Muscle layer of duodenum (tissue), 2 donors: ENCODE results near the gene COL6A1.
A peak's percentile ranks its signal among the peaks of the same experiment; 100 is the strongest.
"Not testable (repeated sequence)": the region's sequence is repeated elsewhere in the genome, so short reads cannot be mapped to it uniquely, and the experiment has no call there.

ENCODE experiments used
- H3K27ac ChIP-seq: one replicate; pipeline ENCODE4 v1.7.0; 2013; ENCODE audit warnings: mild to moderate bottlenecking, low read length
- H3K27me3 ChIP-seq: one replicate; pipeline ENCODE4 v1.7.0; 2013; ENCODE audit warnings: low read depth, mild to moderate bottlenecking, control low read depth, low read length
- H3K36me3 ChIP-seq, 2 donors: one replicate each; pipeline ENCODE4 v1.7.0; 2013; ENCODE audit warnings: low read length in 2 of 2, control low read depth in 1 of 2, mild to moderate bottlenecking in 1 of 2; ENCODE audit not compliant: insufficient read depth in 2 of 2, control insufficient read depth in 1 of 2
- H3K4me1 ChIP-seq, 2 donors: one replicate each; pipeline ENCODE4 v1.7.0; 2013; ENCODE audit warnings: low read length in 2 of 2, mild to moderate bottlenecking in 2 of 2, control low read depth in 1 of 2, moderate library complexity in 1 of 2; ENCODE audit not compliant: insufficient read depth in 2 of 2, control insufficient read depth in 1 of 2
- H3K4me3 ChIP-seq, 2 donors: one replicate each; pipeline ENCODE4 v1.7.0; 2013; ENCODE audit warnings: low read length in 2 of 2, low read depth in 1 of 2, mild to moderate bottlenecking in 1 of 2
- H3K9me3 ChIP-seq, 2 donors: one replicate each; pipeline ENCODE4 v1.7.0; 2013; ENCODE audit warnings: low read length in 2 of 2, control low read depth in 1 of 2, mild to moderate bottlenecking in 1 of 2; ENCODE audit not compliant: control insufficient read depth in 1 of 2
- donor health status: healthy.

COL6A1 gene

DNA sequence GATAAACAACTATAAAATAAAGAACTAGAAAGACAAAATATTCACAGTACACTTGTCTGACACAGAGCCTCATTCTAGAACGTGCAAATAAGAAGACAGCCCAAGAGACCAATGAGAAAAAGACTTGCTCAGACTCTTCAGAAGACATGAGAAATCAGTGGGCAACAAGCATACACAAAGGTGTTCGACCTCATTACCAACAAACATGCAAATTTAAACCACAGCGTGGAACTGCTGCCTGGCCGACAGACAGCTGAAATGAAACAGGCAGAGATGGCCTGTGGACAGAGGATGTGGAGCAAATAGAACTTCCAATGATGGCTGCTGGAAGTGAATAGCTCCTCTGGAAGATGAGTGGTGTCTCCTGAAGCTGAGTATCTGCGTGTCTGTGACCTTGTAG lies 22.4 kb upstream of the COL6A1 start:
- H3K4me1 ChIP-seq = peaks cover 3 to 4% of the 10 kb centered on the region in 2 donors
- no peaks in the 10 kb centered on the region for H3K9me3 ChIP-seq
- H3K36me3 ChIP-seq = no peaks in the 10 kb centered on the region
- peak overlapping the region; percentile 13 for H3K27ac ChIP-seq
- no peaks in the 10 kb centered on the region for H3K27me3 ChIP-seq
- H3K4me3 ChIP-seq = no peak overlapping the region

DNA sequence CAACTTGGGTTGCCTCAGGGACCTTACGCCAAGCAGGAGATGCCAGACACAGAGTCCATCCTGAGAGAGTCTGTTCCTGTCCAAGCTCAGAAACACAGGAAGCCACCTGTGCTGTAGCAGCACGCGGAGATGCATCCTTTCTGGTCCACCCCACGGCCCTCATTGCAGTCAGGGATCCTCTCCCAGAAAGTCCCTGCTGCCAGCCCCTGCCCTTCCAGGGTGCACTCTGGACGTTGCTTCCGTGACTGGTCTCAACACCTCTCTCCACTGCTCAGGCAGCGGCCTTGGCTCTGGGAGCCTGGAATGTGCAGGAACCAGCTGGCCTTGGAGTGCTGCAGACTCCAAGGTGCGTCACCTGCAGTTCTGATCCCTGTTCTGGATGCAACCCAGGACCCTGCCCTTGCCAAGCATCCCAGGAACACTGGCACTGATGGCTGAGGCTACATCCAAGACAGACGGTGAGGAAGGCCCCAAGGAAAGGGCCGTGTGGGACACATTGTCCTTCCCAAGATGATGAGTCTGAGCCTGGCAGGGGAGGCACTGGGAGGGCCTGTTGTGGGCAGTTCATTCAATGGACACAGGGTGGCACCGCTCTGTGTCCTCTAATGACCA lies 21.7 kb upstream of the COL6A1 start:
- H3K27me3 ChIP-seq = no peaks in the 10 kb centered on the region
- no peak overlapping the region for H3K27ac ChIP-seq
- H3K4me3 ChIP-seq = no peak overlapping the region
- no peaks in the 10 kb centered on the region for H3K36me3 ChIP-seq
- peaks cover 3 to 4% of the 10 kb centered on the region in 2 donors for H3K4me1 ChIP-seq
- peaks cover 0 to 3% of the 10 kb centered on the region in 2 donors for H3K9me3 ChIP-seq

DNA sequence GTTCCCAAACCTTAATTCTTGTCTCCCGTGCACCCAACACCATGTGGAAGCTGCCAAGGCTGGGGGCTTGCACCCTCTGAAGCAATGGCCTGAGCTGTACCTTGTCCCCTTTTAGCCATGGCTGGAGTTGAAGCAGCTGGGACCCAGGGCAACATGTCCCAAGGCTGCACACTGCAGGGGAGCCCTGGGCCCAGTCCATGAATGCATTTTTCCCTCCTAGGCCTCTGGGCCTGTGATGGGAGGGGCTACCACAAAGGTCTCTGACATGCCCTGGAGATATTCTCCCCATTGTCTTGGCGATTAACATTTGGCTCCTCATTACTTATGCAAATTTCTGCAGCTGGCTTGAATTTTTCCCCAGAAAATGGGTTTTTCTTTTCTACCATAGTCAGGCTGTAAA lies 20.2 kb upstream of the COL6A1 start:
- not testable (repeated sequence) for H3K36me3 ChIP-seq, H3K9me3 ChIP-seq, H3K4me3 ChIP-seq, H3K27ac ChIP-seq, H3K4me1 ChIP-seq, H3K27me3 ChIP-seq

DNA sequence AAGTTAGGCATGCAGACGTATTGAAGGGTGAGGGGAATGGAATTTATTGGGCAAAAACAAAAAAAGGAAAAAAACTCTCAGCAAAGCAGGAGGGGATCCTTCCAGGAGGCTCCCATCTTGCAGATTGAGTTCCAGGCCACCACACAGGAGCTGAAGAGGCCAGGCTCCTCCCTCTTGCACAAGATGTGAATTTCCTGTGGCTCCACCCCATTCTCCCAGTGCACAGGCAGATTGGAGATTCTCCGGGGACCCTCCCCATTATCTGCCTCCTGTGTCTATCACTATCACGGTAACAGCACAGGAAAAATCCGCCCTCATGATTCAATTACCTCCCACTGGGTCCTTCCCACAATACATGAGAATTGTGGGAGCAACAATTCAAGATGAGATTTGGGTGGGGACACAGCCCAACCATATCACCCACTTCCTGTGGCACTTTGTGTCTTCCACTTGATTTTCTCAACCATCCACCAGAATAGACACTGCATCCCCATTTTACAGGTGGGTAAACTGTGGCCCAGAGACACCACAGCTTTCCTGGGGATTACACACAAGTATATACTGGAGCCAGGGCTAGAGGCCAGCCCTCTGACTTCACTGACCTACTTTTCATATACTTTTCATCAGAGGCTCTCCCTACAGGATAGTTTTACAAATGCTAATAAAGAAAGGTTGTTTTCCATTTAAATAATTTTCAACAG lies 18.9 kb upstream of the COL6A1 start:
- Histone ChIP-seq H3K4me1 (peaks cover 3 to 4% of the 10 kb centered on the region in 2 donors), H3K36me3 (no peaks in the 10 kb centered on the region), H3K27me3 (no peaks in the 10 kb centered on the region), H3K9me3 (peaks cover 0 to 3% of the 10 kb centered on the region in 2 donors), H3K27ac (no peak overlapping the region), H3K4me3 (no peak overlapping the region)

DNA sequence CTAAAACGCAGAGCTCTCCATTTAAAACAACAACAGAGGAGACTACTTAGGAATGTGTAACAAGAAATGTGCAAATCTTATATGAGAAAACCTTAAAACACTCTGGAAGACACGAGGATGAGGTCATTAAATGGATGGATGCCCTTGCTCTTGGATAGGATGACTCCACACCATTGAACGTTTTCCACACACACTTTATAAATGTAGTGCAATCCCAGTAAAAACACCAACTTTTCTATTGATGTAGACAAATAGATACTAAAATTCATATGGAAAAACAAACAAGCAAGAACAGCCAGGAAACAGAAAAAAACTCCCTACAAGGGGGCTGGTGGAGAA lies 18.4 kb upstream of the COL6A1 start:
- Histone ChIP-seq H3K27ac (no peak overlapping the region), H3K4me3 (no peak overlapping the region)

DNA sequence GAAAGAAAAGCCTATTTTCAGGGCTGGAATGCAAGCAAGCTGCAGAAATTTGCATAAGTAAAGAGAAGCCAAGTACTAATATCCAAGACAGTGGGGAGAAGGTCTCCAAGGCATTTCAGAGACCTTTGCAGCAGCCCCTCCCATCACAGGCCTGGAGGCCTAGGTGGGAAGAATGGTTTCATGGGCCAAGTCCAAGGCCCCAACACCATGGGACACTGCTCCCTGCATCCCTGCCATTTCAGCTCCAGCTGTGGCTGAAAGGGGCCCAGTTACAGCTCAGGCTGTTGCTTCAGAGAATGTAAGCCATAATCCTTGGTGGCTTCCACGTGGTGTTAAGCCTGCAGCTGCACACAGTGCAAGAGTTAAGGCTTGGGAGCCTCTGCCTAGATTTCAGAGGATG lies 16.9 kb upstream of the COL6A1 start:
- Histone ChIP-seq H3K27ac (no peak overlapping the region), H3K9me3 (peaks cover 0 to 3% of the 10 kb centered on the region in 2 donors), H3K4me1 (no peaks in the 10 kb centered on the region), H3K4me3 (no peak overlapping the region), H3K27me3 (no peaks in the 10 kb centered on the region), H3K36me3 (no peaks in the 10 kb centered on the region)

More for the DNA sequence above, 18.4 kb upstream of the COL6A1 start:
- Histone ChIP-seq H3K9me3 (peaks cover 0 to 3% of the 10 kb centered on the region in 2 donors), H3K4me1 (peaks cover 0 to 3% of the 10 kb centered on the region in 2 donors), H3K36me3 (no peaks in the 10 kb centered on the region), H3K27me3 (no peaks in the 10 kb centered on the region)

DNA sequence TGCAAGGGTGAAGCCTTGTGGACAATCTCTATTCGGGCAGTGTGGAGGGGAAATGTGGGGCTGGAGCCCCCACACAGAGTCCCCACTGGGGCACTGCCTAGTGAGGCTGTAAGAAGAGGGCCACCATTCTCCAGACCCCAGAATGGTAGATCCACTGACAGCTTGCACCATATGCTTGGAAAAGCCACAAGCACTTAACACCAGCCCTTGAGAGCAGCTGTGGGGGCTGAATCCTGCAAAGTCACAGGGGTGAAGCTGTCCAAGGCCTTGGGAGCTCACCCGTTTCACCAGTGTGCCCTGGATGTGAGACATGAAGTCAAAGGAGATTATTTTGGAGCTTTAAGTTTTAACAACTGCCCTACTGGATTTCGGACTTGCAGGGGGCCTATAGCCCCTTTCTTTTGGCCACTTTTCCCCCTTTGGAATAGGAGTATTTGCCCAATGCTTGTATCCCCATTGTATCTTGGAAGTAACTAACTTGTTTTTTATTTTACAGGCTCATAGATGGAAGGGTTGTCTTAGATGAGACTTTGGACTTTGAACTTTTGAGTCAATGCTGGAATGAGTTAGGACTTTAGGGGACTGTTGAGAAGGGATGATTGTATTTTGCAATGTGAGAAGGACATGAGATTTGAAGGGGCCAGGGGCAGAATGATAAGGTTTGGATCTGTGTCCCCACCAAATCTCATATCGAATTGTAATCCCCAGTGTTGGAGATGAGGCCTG lies 16.3 kb upstream of the COL6A1 start:
- H3K27me3 ChIP-seq = no peaks in the 10 kb centered on the region
- no peaks in the 10 kb centered on the region for H3K36me3 ChIP-seq
- no peak overlapping the region for H3K27ac ChIP-seq
- H3K4me1 ChIP-seq = peaks cover 0 to 1% of the 10 kb centered on the region in 2 donors
- no peak overlapping the region for H3K4me3 ChIP-seq
- peaks cover 0 to 3% of the 10 kb centered on the region in 2 donors for H3K9me3 ChIP-seq

DNA sequence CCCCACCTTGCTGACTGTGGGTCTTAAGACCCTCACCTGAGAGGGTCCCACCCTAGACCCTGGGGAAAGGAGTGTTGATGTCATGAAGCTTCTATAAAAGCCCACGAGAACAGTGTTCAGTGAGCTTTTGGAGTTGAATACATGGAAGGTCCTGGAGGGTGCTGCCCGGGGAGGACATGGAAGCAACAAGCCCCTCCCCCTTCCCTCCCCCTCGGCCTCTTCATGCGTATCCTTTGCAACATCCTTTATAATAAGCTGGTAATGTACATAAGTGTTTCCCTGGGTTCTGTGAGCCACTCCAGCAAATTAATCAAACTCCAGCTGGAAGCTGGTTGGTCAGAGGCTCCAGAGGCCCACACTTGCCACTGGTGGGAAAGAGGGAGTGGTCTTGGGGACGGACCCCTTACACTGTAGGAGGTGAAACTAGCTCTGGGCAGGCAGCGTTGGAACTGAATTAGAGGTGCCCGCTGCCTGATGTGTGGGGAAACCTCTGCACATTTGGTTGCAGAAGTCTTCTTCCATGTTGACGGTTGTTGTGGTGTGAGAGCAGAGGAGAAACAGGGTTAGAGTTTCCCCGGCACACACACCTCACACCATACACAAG lies 14.7 kb upstream of the COL6A1 start:
- H3K4me3 ChIP-seq = no peak overlapping the region
- peaks cover 0 to 17% of the 10 kb centered on the region in 2 donors for H3K4me1 ChIP-seq
- no peaks in the 10 kb centered on the region for H3K36me3 ChIP-seq
- peaks cover 0 to 3% of the 10 kb centered on the region in 2 donors for H3K9me3 ChIP-seq
- no peak overlapping the region for H3K27ac ChIP-seq
- no peaks in the 10 kb centered on the region for H3K27me3 ChIP-seq

DNA sequence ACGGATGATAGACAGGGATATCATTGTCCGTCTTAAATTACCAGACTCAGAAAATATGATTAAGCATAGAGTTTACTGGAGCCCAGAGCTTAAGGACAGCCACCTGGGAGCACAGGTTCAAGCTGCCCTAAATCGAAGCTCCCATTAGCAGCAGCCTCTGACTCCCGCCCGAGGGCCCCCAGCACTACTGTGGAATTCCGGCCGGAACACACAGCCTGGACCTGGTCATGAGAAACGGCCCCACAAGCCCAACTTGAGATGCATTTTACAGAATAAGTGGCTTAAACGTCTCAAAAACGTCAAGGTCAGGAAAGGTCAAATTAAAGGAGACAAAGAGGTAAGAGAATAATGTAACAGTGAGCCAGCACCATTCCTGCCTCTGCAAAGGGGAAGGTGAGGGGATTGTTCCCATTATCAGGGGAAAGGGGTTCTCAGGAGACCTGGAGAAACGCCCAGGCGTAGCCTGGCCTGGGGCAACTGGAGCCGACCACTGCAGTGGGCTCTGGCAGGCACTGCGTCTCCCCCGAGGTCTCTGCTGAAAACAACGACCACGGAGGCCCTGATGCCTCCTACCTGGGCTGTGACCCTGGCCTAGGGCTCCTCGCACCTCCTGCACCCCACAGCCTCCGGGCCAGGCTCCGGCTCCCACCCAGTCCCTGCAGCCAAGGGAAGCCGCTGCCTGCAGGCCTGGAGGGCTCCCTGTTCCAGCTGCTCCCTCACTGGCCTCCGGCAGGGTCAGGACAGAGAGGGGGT lies 11.5 kb upstream of the COL6A1 start:
- H3K4me3 ChIP-seq = no peak overlapping the region
- peaks cover 0 to 43% of the 10 kb centered on the region in 2 donors for H3K4me1 ChIP-seq
- peaks cover 6% of the 10 kb centered on the region for H3K27me3 ChIP-seq
- no peak overlapping the region for H3K27ac ChIP-seq
- H3K9me3 ChIP-seq = no peaks in the 10 kb centered on the region
- H3K36me3 ChIP-seq = no peaks in the 10 kb centered on the region

DNA sequence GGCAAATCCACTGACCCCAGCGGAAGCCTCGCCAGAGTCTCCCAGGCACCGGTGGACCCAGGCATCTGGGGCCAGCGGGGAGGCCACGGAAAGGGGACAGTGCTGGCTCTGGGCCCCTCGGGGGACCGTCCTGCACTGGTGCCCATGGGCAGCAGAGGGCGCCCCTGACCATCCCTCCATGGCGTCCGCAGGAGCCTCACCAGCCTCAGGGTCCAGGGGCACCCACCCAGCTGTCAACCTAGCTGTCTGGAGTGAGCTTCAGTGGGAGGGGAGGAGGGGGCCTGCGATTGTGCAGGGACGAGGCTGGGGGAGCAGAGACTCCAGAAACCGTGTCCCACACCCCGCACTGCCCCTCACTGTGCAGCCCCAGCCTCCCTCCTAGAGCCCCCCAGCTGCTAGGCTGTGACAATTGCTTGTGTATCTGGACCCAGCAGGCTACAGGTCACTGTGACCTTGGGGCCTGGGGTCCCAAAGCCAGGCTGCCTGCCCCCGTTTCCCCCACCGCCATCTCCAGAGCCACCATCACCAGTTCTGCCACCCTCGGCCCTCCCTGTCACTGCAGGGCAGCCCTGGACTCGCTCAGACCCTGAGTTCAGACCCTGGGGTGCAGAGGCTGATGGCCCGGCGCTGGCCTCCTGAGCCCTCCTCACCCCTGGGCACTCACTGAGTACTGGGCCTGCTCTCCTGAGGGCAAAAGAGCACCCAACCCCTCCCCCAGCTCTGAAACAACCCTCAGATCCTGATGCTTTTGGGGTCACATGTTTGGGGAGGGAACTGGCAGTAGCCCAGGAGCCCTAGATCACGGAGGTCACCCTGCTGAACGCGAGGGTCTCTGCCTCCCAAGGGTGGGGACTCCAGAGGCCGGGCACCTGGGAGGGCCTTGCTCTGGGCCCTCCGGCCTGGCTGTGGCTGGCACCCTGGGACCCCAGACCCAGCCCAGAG lies 10.6 kb upstream of the COL6A1 start:
- Histone ChIP-seq H3K4me3 (peak overlapping the region in 1 of 2 donors; percentile 4), H3K27ac (peak overlapping the region; percentile 45), H3K36me3 (no peaks in the 10 kb centered on the region), H3K27me3 (peaks cover 6% of the 10 kb centered on the region), H3K9me3 (no peaks in the 10 kb centered on the region), H3K4me1 (peaks cover 0 to 47% of the 10 kb centered on the region in 2 donors)
